Smooth muscle cell (in vitro differentiated cells): ENCODE measurements around the gene IFNG-AS1. TPM values are rescaled to one million over a fixed set of nuclear protein-coding genes. Genes with fewer than 3 reads are reported as not detected.

Experiments used
- DNase-seq: peaks from one replicate; lab custom pipeline; 2025; ENCODE audit not compliant: unreplicated experiment; lab: John Stamatoyannopoulos, UW
- H2AFZ ChIP-seq: fragments of 200-600 bp; sonication (generic); 2 replicates; pipeline ENCODE4 v1.6.0; 2016; ENCODE audit warnings: antibody characterized with exemption, low read depth, mild to moderate bottlenecking
- H3F3A ChIP-seq: fragments of 200-600 bp; sonication (generic); 2 replicates; pipeline ENCODE4 v1.6.0; 2017; ENCODE audit warnings: antibody characterized with exemption, low read depth
- H3K27ac ChIP-seq: fragments of 200-600 bp; sonication (generic); 2 replicates; pipeline ENCODE4 v1.5.1; 2016; ENCODE audit warnings: low read depth, mild to moderate bottlenecking
- H3K27me3 ChIP-seq: fragments of 200-600 bp; sonication (generic); 2 replicates; pipeline ENCODE4 v1.6.1; 2016; ENCODE audit warnings: low read depth, mild to moderate bottlenecking
- H3K36me3 ChIP-seq: fragments of 200-600 bp; sonication (generic); 2 replicates; pipeline ENCODE4 v1.5.1; 2016; ENCODE audit warnings: low read depth
- H3K4me1 ChIP-seq: fragments of 200-600 bp; sonication (generic); 2 replicates; pipeline ENCODE4 v1.5.1; 2016; ENCODE audit warnings: low read depth
- H3K4me2 ChIP-seq: fragments of 200-600 bp; sonication (generic); 2 replicates; pipeline ENCODE4 v1.6.0; 2016; ENCODE audit warnings: mild to moderate bottlenecking
- H3K4me3 ChIP-seq: fragments of 200-600 bp; sonication (generic); 2 replicates; pipeline ENCODE4 v1.5.1; 2016; ENCODE audit warnings: mild to moderate bottlenecking
- H3K79me2 ChIP-seq: fragments of 200-600 bp; sonication (generic); 2 replicates; pipeline ENCODE4 v1.6.0; 2016; ENCODE audit warnings: low read depth, mild to moderate bottlenecking
- H3K9ac ChIP-seq: fragments of 200-600 bp; sonication (generic); 2 replicates; pipeline ENCODE4 v1.6.0; 2016; ENCODE audit warnings: low read depth
- H3K9me3 ChIP-seq: fragments of 200-600 bp; sonication (generic); replicated peaks from 2 replicates; pipeline ENCODE4 v1.5.1; 2016; ENCODE audit warnings: low read depth
- H4K20me1 ChIP-seq: fragments of 200-600 bp; sonication (generic); 2 replicates; pipeline ENCODE4 v1.6.0; 2016; ENCODE audit warnings: low read depth
- CTCF ChIP-seq: fragments of 200-600 bp; sonication (generic); IDR thresholded peaks from 2 replicates; pipeline ENCODE4 v1.5.1; 2017; ENCODE audit warnings: borderline replicate concordance, mild to moderate bottlenecking, antibody characterized with exemption; ENCODE audit not compliant: insufficient read depth, poor library complexity, severe bottlenecking
- WGBS: methylation state at CpG from one replicate; pipeline ENCODE4 v1.1.7; 2016; ENCODE audit warnings: low lambda C conversion rate; 5-methylcytosine and 5-hydroxymethylcytosine counted together
- polyA plus RNA-seq: library from polyadenylated mRNA; unstranded; fragments of >200 nt; fragmentation: Nextera tagmentation; extraction: Ambion mirVana; gene quantifications from 2 replicates; pipeline ENCODE4 v1.2.1, GENCODE V29; 2016
- total RNA-seq: library from RNA; depleted of rRNA; stranded (reverse); fragments of >200 nt; gene quantifications from 2 replicates; pipeline ENCODE4 v1.2.3, GENCODE V29; 2014

Gene IFNG-AS1
- total and polyA plus RNA-seq, 2 experiments from 2014 or later: 0.11 to 0.76 TPM

GRCh38 chr12:67968321-67968720, 20.9 kb upstream of the IFNG-AS1 start:
- TF ChIP-seq CTCF: no peak
- H3K36me3 ChIP-seq: no peaks in the 10 kb centered on the region

GRCh38 chr12:67968725-67969124, 20.5 kb upstream of the IFNG-AS1 start:
- Histone ChIP-seq H3K4me3 (no peak overlapping the region), H3F3A (no peaks in the 10 kb centered on the region), H3K27me3 (no peaks in the 10 kb centered on the region), H3K4me2 (no peak overlapping the region), H3K9me3 (no peaks in the 10 kb centered on the region), H3K36me3 (no peaks in the 10 kb centered on the region), H3K9ac (no peak overlapping the region), H4K20me1 (no peaks in the 10 kb centered on the region), H3K4me1 (no peaks in the 10 kb centered on the region), H3K27ac (no peak overlapping the region), H2AFZ (no peak overlapping the region), H3K79me2 (no peaks in the 10 kb centered on the region)
- no peak for TF ChIP-seq CTCF
- no peak for DNase-seq
- 89% methylated on average over 4 of the region's 4 CpGs for WGBS

More at GRCh38 chr12:67968321-67968720, 20.9 kb upstream of the IFNG-AS1 start:
- Histone ChIP-seq H3F3A (no peaks in the 10 kb centered on the region), H3K4me2 (no peak overlapping the region), H3K9me3 (no peaks in the 10 kb centered on the region), H3K9ac (no peak overlapping the region), H3K27ac (no peak overlapping the region), H3K4me1 (no peaks in the 10 kb centered on the region), H3K79me2 (no peaks in the 10 kb centered on the region), H3K4me3 (no peak overlapping the region), H2AFZ (no peak overlapping the region), H4K20me1 (no peaks in the 10 kb centered on the region), H3K27me3 (no peaks in the 10 kb centered on the region)
- no peak for DNase-seq
- 95% methylated on average over 2 of the region's 2 CpGs for WGBS

- WGBS: 84% methylated on average over 4 of the region's 4 CpGs
- Histone ChIP-seq H2AFZ (no peak overlapping the region), H4K20me1 (no peaks in the 10 kb centered on the region), H3K4me2 (no peak overlapping the region), H3K9me3 (no peaks in the 10 kb centered on the region), H3K27me3 (no peaks in the 10 kb centered on the region), H3K36me3 (no peaks in the 10 kb centered on the region), H3K27ac (no peak overlapping the region), H3K4me1 (no peaks in the 10 kb centered on the region), H3K79me2 (no peaks in the 10 kb centered on the region), H3K4me3 (no peak overlapping the region), H3K9ac (no peak overlapping the region), H3F3A (no peaks in the 10 kb centered on the region)
- TF ChIP-seq CTCF: no peak
- DNase-seq: no peak
Observed at GRCh38 chr12:67969134-67969802, 20.0 kb upstream of the IFNG-AS1 start.

GRCh38 chr12:67977668-67978067, 11.6 kb upstream of the IFNG-AS1 start:
- TF ChIP-seq CTCF: no peak
- H3K9me3 ChIP-seq: no peaks in the 10 kb centered on the region
- no peaks in the 10 kb centered on the region for H3K79me2 ChIP-seq
- H3K36me3 ChIP-seq: no peaks in the 10 kb centered on the region
- no peak overlapping the region for H2AFZ ChIP-seq
- DNase-seq: no peak
- no peak overlapping the region for H3K27ac ChIP-seq
- H3K4me3 ChIP-seq: no peak overlapping the region
- peaks cover 11% of the 10 kb centered on the region for H3K4me1 ChIP-seq
- H3K27me3 ChIP-seq: no peaks in the 10 kb centered on the region
- no peak overlapping the region for H3K4me2 ChIP-seq
- H3F3A ChIP-seq: no peaks in the 10 kb centered on the region
- WGBS: 91% methylated on average over 1 of the region's 1 CpG
- H3K9ac ChIP-seq: no peak overlapping the region
- no peaks in the 10 kb centered on the region for H4K20me1 ChIP-seq
